Activated naive CD4-positive, alpha-beta T cell treated with anti-CD3 and anti-CD28 coated beads, Interleukin-2, amount 10 ng/mL, durations not matched to agents 7 days and 5 days (primary cell): ENCODE data around the gene PAOX.
A peak's percentile ranks its signal among the peaks of the same experiment; 100 is the strongest.
"Not testable (repeated sequence)": the region's sequence is repeated elsewhere in the genome, so short reads cannot be mapped to it uniquely, and the experiment has no call there.

Experiments used
- CTCF ChIA-PET: fragments of 350-600 bp; sonication (Branson Sonifier 250); formaldehyde crosslinking; loops from one replicate; lab custom pipeline; 2021; ENCODE audit warnings: antibody characterized with exemption; lab: Charles Lee
- DNase-seq: peaks from one replicate; pipeline ENCODE4 v3.0.0-alpha.2; 2020
- H3K27ac Mint-ChIP-seq: one replicate; pipeline ENCODE4 v1.8.0; 2021; ENCODE audit warnings: mild to moderate bottlenecking, moderate library complexity, mixed read lengths
- H3K27me3 Mint-ChIP-seq: one replicate; pipeline ENCODE4 v1.8.0; 2021; ENCODE audit warnings: mild to moderate bottlenecking, mixed read lengths
- H3K36me3 Mint-ChIP-seq: one replicate; pipeline ENCODE4 v1.8.0; 2021; ENCODE audit warnings: mixed read lengths
- H3K4me1 Mint-ChIP-seq: one replicate; pipeline ENCODE4 v1.8.0; 2021; ENCODE audit warnings: mixed read lengths
- H3K4me3 Mint-ChIP-seq: one replicate; pipeline ENCODE4 v1.8.0; 2021; ENCODE audit warnings: mild to moderate bottlenecking, moderate library complexity, mixed read lengths
- H3K9me3 Mint-ChIP-seq: one replicate; pipeline ENCODE4 v1.8.0; 2021; ENCODE audit warnings: mixed read lengths

The PAOX gene

DNA sequence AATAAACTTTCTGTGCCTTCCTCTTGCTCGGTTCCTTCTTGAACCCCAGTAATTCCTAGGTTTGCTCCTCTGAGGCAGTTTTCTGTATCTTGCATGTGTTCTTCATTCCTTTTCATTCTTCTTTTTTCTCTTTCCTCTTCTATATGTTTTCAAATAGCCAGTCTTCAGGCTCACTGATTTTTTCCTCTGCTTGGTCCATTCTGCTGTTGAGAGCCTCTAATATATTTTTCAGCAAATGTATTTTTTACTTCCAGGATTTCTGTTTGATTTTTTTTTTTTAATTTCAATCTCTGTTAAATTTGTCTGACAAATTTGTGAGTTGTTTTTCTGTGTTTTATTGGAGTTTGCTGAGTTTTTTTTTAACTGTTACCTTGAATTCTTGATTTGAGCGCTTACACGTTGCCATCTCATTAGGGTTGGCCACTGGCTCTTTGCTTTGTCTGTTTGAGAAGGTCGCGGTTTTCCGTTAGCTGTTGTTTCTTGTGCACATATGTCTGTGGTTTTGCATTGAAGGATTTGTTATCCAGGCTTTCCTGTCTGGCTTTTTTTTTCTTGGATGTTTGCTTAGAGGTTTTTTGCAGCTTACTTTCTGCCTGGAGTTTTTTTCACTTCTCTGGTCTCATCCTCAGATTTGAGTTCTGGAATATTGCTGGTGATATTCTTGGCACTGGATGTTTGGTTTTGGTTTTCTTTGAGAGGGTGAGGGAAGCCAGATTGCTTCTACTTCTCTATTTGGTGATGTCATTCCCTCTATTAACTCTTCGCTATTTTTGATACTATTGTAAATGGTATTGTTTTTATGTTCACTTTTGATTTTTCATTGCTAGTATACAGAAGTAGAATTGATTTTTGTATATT lies 32.7 kb downstream of the PAOX start:
- peaks cover 4% of the 10 kb centered on the region for H3K4me1 Mint-ChIP-seq
- CTCF ChIA-PET, result interaction anchor here (0.6 kb wide), 1 partner anchor 79 kb away, joined by 3 read pairs; no protein-coding TSS in a partner anchor
- no peaks in the 10 kb centered on the region for H3K27me3 Mint-ChIP-seq
- DNase-seq, result no peak
- H3K27ac Mint-ChIP-seq, result peak overlapping the region; percentile 46
- peaks cover 82% of the 10 kb centered on the region for H3K36me3 Mint-ChIP-seq
- no peak overlapping the region for H3K4me3 Mint-ChIP-seq
- H3K9me3 Mint-ChIP-seq, result peaks cover 52% of the 10 kb centered on the region

DNA sequence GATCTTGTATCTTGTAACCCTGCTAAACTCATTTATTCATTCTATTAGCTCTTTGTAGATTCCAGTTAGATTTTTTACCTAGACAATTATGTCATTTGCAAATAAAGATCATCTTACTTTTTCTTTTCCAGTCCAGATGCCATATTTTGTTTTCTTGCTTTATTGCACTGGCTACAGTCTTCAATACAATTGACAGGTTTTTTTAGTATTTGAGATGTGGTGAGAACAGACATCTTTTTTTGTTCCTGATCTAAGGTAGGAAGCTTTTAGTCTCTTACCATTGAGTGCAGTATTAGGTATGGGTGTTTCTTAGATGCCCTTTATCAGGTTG lies 33.3 kb downstream of the PAOX start:
- H3K4me1 Mint-ChIP-seq, result no peaks in the 10 kb centered on the region
- H3K36me3 Mint-ChIP-seq, result peaks cover 76% of the 10 kb centered on the region
- H3K4me3 Mint-ChIP-seq, result no peak overlapping the region
- H3K27me3 Mint-ChIP-seq, result no peaks in the 10 kb centered on the region
- DNase-seq, result no peak
- peaks cover 52% of the 10 kb centered on the region for H3K9me3 Mint-ChIP-seq
- H3K27ac Mint-ChIP-seq, result no peak overlapping the region
- CTCF ChIA-PET, result interaction anchor here (0.7 kb wide), 1 partner anchor 81 kb away, joined by 3 read pairs; no protein-coding TSS in a partner anchor

DNA sequence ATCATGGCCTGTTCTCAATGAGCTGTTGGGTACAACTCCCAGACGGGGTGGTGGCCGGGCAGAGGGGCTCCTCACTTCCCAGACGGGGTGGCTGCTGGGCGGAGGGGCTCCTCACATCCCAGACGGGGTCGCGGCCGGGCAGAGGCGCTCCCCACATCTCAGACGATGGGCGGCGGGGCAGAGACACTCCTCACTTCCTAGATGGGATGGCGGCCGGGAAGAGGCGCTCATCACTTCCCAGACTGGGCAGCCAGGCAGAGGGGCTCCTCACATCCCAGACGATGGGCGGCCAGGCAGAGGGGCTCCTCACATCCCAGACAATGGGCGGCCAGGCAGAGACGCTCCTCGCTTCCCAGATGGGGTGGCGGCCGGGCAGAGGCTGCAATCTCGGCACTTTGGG lies 35.3 kb downstream of the PAOX start:
- H3K4me3 Mint-ChIP-seq, DNase-seq, CTCF ChIA-PET, H3K27me3 Mint-ChIP-seq, H3K27ac Mint-ChIP-seq, H3K4me1 Mint-ChIP-seq: not testable (repeated sequence)
- peaks cover 59% of the 10 kb centered on the region for H3K36me3 Mint-ChIP-seq
- H3K9me3 Mint-ChIP-seq, result peaks cover 42% of the 10 kb centered on the region

DNA sequence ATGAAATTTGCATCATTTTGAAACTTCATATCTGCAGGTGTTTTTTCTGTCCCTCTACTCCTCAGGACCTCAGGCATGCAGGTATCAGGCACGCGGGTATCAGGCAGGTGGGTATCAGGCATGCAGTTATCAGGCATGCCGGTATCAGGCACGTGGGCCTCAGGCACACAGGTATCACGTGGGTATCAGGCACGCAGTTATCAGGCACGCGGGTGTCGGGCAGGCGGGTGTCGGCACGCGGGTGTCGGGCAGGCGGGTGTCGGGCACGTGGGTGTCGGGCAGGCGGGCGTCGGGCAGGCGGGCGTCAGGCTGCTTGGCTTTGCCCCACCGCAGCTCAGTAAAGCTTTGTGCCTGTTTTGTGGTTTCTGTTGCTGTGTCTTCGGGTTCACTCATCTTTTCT lies 36.7 kb downstream of the PAOX start:
- no peak for DNase-seq
- no peak overlapping the region for H3K27ac Mint-ChIP-seq
- H3K27me3 Mint-ChIP-seq, result peaks cover 2% of the 10 kb centered on the region
- H3K9me3 Mint-ChIP-seq, result peaks cover 36% of the 10 kb centered on the region
- H3K36me3 Mint-ChIP-seq, result peaks cover 46% of the 10 kb centered on the region
- H3K4me3 Mint-ChIP-seq, result no peak overlapping the region
- CTCF ChIA-PET, result no interaction called here
- H3K4me1 Mint-ChIP-seq, result no peaks in the 10 kb centered on the region

DNA sequence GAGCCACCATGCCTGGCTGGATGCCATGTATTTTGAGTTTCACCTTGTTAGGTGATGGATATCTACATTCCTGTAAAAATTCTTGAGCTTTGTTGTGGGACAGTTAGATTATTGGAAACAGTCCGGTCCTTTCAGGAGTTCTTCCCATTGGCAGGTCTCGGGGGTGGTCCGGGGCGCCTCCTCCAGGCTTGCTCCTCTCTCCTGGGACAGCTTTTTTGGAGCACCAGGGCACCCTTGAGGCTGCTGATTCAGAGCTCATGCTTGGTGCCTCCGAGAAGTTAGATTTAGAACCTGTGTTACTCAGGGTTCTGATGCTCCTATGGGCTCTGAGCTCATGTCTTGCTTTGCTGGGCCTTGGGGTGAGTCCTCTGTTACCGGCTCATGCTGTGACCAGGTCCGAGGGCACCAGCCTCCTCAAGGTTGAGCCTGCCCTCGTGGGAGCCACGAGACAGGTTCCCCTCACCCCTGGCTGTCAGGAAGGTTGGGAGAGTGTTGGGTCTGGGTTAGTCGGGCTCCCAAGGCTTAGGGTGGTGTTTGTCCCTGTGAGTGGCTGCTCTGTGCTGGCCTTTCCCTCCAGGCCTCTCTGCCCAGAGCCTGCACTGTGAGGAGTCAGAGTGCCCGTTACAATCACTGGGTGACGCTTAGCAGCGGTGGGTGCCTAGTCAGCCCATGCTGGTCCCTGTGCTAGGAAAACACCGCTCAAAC lies 39.4 kb downstream of the PAOX start:
- Mint-ChIP-seq H3K4me1 (peaks cover 2% of the 10 kb centered on the region), H3K27me3 (peaks cover 29% of the 10 kb centered on the region), H3K9me3 (peaks cover 12% of the 10 kb centered on the region), H3K36me3 (peaks cover 20% of the 10 kb centered on the region), H3K27ac (no peak overlapping the region), H3K4me3 (no peak overlapping the region)
- CTCF ChIA-PET, result interaction anchor here (2.1 kb wide), 1 partner anchor 89 kb away, joined by 7 read pairs; no protein-coding TSS in a partner anchor
- no peak for DNase-seq

DNA sequence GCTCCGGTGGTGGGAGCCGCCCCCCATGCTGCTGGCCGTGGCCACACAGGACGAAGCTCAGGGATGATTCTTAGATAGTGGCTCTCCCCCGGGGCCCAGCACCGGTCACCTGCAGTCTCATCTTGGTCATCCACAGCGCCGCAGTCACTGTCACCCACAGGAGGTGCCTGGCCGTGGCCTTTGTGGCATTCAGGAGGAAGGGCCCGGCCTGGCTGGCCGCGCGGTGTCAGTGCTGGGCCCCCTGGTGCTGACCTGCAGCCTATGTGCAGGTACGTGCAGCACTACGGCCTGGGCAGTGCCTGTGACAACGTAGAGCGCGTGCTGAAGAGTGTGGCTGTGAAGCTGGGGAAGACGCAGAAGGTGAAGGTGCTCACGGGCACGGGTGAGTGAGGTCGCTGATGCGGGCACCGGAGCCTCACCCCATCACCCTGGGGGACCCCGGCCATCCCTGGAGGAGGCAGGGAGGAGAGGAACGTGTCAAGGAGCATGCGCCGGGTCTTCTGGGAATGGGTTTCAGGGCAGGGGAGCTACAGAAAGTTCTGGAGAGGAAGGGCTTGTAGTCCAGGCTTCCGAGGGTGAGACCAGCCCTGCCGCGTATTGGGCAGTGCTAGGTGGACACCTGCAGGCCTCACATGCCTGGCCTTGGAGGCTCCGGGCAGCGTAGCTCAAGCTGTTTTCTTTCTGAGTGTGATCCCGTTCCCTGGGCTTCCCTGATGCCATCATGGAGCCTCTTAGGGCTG lies 40.3 kb downstream of the PAOX start:
- Mint-ChIP-seq H3K4me1 (peaks cover 2% of the 10 kb centered on the region), H3K36me3 (peaks cover 15% of the 10 kb centered on the region), H3K9me3 (peaks cover 10% of the 10 kb centered on the region), H3K27me3 (peaks cover 34% of the 10 kb centered on the region), H3K4me3 (no peak overlapping the region), H3K27ac (no peak overlapping the region)
- CTCF ChIA-PET, result interaction anchor here (0.6 to 2.1 kb wide), 2 partner anchors 16 to 90 kb away, joined by 3 to 7 read pairs; no protein-coding TSS in a partner anchor
- no peak for DNase-seq

DNA sequence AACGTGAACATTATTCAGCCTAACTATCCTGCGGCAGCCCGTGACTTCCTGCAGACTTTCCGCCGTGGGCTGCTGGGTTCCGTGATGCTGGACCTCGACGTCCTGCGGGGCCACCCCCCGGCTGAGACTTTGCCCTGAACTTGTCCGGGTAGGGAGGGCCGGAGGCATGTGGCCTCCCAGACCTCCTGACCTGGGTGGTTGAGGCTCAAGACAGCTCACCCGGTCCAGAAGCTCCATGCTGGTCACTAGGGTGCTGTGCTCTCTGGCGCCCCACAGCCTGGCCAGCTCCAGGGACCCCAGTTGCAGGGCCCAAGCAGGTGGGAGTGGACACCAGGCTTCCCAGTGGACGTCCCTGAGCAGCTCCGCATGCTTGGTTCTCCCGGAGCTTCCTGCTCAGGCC lies 41.0 kb downstream of the PAOX start:
- CTCF ChIA-PET, result interaction anchor here (0.6 to 2.1 kb wide), 2 partner anchors 16 to 90 kb away, joined by 3 to 7 read pairs; no protein-coding TSS in a partner anchor
- peaks cover 2% of the 10 kb centered on the region for H3K4me1 Mint-ChIP-seq
- H3K36me3 Mint-ChIP-seq, result peaks cover 12% of the 10 kb centered on the region
- no peak for DNase-seq
- H3K27ac Mint-ChIP-seq, result no peak overlapping the region
- peaks cover 34% of the 10 kb centered on the region for H3K27me3 Mint-ChIP-seq
- no peak overlapping the region for H3K4me3 Mint-ChIP-seq
- H3K9me3 Mint-ChIP-seq, result peaks cover 10% of the 10 kb centered on the region

DNA sequence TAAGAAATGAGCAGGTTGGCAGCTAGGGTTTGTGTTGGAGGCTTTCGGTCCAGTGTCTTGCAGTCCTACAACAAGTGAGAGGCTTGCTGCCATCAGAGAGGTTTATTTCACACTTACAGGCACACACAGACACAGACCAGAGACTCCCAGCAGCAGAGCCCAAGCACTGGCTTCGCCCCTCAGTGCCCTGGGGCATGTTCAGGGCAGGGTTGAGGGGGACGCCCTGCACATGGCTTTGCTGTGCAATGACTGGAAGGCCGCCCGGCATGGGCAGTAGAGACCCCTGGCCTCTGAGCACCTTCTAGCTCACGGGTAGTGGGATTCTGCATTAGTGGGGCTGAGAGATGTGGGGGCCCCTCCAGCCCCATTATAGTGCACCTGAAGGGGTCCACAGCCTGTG lies 41.5 kb downstream of the PAOX start:
- no peak for DNase-seq
- Mint-ChIP-seq H3K36me3 (peaks cover 6% of the 10 kb centered on the region), H3K4me1 (peaks cover 2% of the 10 kb centered on the region), H3K4me3 (no peak overlapping the region), H3K27ac (no peak overlapping the region), H3K27me3 (peaks cover 34% of the 10 kb centered on the region), H3K9me3 (peaks cover 6% of the 10 kb centered on the region)
- CTCF ChIA-PET, result interaction anchor here (2.1 kb wide), 1 partner anchor 91 kb away, joined by 7 read pairs; no protein-coding TSS in a partner anchor

DNA sequence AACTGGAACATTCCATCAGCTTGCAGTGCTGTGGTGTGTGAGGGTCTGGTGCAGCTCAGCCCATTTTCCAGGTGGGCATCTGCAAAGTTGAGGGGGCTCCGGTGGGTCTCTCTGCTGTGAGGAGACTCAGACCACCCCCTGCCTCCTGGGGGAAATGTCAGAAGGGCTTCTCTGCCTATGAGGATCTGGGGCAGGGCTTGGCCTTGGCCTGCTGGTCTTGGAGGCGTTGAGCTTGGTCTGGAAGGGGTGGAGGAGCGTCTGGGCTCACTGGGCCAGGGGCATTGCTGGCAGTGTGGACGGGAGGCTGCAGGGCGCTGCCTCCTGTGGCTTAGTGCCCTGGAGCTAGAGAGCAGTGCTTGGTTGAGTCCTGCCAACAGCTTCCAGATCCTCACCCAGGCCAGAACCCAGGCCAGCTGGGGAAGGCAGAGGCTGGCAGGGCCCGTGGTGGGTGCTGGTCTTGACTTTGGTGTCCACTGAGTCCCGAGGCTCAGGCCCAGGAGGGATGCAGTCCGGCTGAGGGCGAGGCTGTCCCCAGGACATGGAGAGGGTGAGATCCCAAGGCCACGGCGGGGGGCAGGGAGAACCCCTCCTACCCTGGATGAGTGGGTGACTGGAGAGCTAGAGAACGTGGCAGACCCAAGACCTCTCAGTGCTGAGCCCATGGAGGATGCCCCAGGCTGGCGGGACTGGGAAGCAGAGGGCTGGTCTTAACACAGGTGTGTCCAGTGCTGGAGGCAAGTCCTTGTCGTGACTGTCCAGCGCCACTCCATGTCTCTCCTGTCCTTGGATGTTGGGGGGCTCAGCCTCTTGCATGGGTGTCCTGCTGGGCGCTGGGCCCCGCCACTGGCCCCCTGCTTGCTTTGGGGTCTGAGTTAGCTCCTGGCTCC lies 42.5 kb downstream of the PAOX start:
- H3K27ac Mint-ChIP-seq, result no peak overlapping the region
- DNase-seq, result no peak
- CTCF ChIA-PET, result no interaction called here
- H3K4me3 Mint-ChIP-seq, result no peak overlapping the region
- no peaks in the 10 kb centered on the region for H3K9me3 Mint-ChIP-seq
- H3K36me3 Mint-ChIP-seq, result no peaks in the 10 kb centered on the region
- H3K27me3 Mint-ChIP-seq, result peaks cover 34% of the 10 kb centered on the region
- H3K4me1 Mint-ChIP-seq, result peaks cover 2% of the 10 kb centered on the region

DNA sequence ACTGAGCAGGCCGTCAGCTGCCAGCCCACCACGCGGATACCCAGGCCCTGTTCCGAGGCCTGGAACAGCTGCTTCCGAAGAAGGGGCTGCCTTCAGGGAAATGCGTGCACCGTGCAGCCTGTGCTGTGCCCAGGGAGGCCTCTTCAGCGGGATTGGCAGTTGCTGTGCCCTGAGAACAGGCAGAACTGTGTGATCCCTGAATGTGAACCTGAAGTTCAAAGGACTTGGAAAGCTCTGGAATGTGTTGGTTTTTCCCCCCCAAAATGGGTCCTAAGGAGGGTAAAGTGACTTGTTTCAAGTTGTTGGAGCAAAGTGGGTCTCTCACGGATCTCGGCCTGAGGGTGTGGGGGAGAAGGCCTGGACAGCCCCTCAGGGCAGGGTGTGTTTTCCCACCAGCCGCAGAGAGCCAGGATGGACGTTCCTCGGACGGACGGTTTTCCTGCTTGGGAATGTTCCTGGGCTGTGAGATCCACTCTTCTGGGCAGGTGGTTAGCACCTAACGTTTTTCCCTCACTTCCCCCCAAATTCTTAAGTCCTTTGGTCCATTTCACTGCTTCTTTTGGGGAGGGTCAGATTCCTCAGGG lies 43.3 kb downstream of the PAOX start:
- Mint-ChIP-seq H3K9me3 (no peaks in the 10 kb centered on the region), H3K27me3 (peaks cover 34% of the 10 kb centered on the region), H3K4me3 (no peak overlapping the region), H3K4me1 (peaks cover 2% of the 10 kb centered on the region), H3K36me3 (no peaks in the 10 kb centered on the region), H3K27ac (no peak overlapping the region)
- CTCF ChIA-PET, result no interaction called here
- no peak for DNase-seq

DNA sequence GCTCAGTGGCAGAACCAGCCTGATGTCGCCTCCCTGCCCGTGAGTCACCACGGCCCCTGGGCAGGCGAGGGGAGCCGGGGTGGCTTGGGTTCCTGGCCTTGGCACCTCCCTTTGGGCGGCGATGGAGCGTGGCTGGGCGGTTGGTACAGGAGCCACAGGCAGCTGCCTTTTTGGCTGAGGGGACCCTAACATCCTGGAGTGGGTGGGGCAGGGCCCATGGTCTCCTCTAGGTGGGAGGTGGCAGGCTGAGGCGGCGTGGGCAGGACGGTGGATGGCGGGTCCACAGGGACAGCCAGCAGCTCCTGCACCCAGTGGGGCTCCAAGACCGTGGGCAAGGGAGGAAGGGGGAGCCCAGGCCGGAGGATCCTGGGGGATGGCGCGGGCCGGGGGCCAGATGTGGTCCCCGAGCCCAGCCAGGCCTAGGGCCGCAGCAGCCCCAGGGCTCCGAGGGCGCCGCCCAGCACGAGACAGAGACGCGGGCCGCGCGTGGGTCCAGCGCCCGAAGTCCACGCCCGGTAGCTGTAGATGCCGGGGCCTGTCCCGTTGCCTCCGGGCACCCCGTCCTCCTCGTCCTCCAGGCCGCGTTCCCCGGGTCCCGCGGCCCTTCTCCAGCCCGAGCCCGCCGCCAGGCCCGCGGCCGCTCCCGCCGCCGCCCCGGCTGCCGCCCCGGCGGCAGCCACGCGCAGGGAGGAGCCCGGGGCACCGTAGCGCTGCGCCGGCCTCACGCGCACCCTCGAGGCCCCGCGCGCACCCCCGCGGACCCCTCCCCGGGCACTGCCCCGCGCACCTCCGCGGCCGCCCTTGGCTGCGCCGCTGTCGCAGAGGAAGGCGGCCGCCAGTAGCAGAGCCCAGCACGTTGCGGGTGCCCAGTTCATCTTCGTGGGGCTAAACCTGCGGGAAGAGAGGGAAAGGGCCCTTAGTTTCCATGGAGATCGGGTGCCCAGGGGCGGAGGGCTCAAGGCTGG lies 44.0 kb downstream of the PAOX start:
- Mint-ChIP-seq H3K4me1 (peaks cover 2% of the 10 kb centered on the region), H3K4me3 (no peak overlapping the region), H3K27ac (no peak overlapping the region), H3K36me3 (no peaks in the 10 kb centered on the region), H3K27me3 (peaks cover 34% of the 10 kb centered on the region), H3K9me3 (no peaks in the 10 kb centered on the region)
- DNase-seq, result no peak
- CTCF ChIA-PET, result no interaction called here

DNA sequence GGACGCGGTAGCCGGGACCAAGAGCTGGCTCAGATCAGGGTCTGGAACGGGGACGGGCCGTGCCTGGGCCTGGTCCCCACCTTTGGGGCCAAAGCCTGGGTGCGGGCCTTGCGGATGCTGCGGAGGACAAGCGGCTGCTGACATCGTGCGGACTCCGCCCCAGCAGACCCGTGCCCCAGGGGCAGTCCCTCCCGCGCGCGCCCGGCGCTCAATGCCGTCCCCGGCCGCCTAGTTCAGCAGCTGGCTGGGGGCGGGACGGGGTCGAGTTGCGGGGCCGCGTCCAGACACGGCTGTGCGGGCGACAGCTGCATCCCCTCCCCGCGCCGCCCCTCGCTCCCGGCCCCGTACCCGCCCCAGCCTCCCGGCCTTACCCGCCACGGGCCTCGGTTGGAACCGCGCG lies 45.0 kb downstream of the PAOX start:
- H3K9me3 Mint-ChIP-seq, H3K4me3 Mint-ChIP-seq, CTCF ChIA-PET, H3K36me3 Mint-ChIP-seq, H3K4me1 Mint-ChIP-seq, H3K27ac Mint-ChIP-seq, DNase-seq: not testable (repeated sequence)
- H3K27me3 Mint-ChIP-seq, result peaks cover 34% of the 10 kb centered on the region
